MCF 10A (cell line): ENCODE measurements around the gene BRSK2. TPM values are rescaled to one million over a fixed set of nuclear protein-coding genes. Genes with fewer than 3 reads are reported as not detected.

ENCODE experiments used
- BruUV-seq: library from RNA; stranded (reverse); fragments of 400-500 nt; replicated peaks from 2 replicates; lab custom pipeline; 2021; lab: Mats Ljungman, UMichigan
- CTCF ChIA-PET: fragments of 300-600 bp; sonication (Branson Sonifier 250); formaldehyde crosslinking; extraction: SDS; loops from one replicate; lab custom pipeline; 2021; ENCODE audit warnings: antibody characterized with exemption, inconsistent platforms; lab: Yijun Ruan, JAX
- POLR2A ChIA-PET: fragments of 300-600, 350-650 bp; sonication (Branson Sonifier 250); formaldehyde crosslinking; extraction: SDS; loops from one replicate; lab custom pipeline; 2020; ENCODE audit warnings: antibody characterized with exemption, inconsistent platforms; lab: Yijun Ruan, JAX
- DNase-seq: peaks from one replicate; pipeline ENCODE4 v3.0.0-alpha.2; 2018; ENCODE audit not compliant: unreplicated experiment
- H3K27ac Mint-ChIP-seq: one replicate; pipeline ENCODE4 v1.8.0; 2022; ENCODE audit warnings: mild to moderate bottlenecking, low read depth, mixed read lengths; ENCODE audit not compliant: unreplicated experiment
- H3K27me3 Mint-ChIP-seq: one replicate; pipeline ENCODE4 v1.8.0; 2022; ENCODE audit warnings: mixed read lengths; ENCODE audit not compliant: insufficient read depth, unreplicated experiment
- H3K36me3 Mint-ChIP-seq: one replicate; pipeline ENCODE4 v1.8.0; 2022; ENCODE audit warnings: mild to moderate bottlenecking, moderate library complexity, mixed read lengths; ENCODE audit not compliant: insufficient read depth, unreplicated experiment
- H3K4me1 Mint-ChIP-seq: one replicate; pipeline ENCODE4 v1.8.0; 2022; ENCODE audit warnings: mixed read lengths; ENCODE audit not compliant: insufficient read depth, unreplicated experiment
- H3K4me3 Mint-ChIP-seq: one replicate; pipeline ENCODE4 v1.8.0; 2022; ENCODE audit warnings: mild to moderate bottlenecking, moderate library complexity, mixed read lengths; ENCODE audit not compliant: unreplicated experiment
- H3K9me3 Mint-ChIP-seq: one replicate; pipeline ENCODE4 v1.8.0; 2022; ENCODE audit warnings: mixed read lengths; ENCODE audit not compliant: unreplicated experiment
- CTCF ChIP-seq: fragments of 200-600 bp; IDR thresholded peaks from one replicate; pipeline ENCODE4 v1.8.0; 2022; ENCODE audit warnings: antibody characterized with exemption, mild to moderate bottlenecking; ENCODE audit not compliant: unreplicated experiment
- intact Hi-C: fragments of 100-400 bp; cut with micrococcal nuclease; formaldehyde crosslinking; loops from 2 replicates; pipeline ENCODE4 v1.14.1; 2022
- total RNA-seq: library from RNA; stranded (reverse); gene quantifications from 2 replicates; pipeline ENCODE4 v1.2.3, GENCODE V29; 2022

BRSK2 gene
- total RNA-seq, 1 experiment from 2014 or later: 0.44 TPM

- peaks cover 67% of the 10 kb centered on the region for H3K36me3 Mint-ChIP-seq
- no peak for DNase-seq
- intact Hi-C loops: no loop called here
- BruUV-seq: no TSS peak
- TF ChIP-seq CTCF: no peak
- H3K27ac Mint-ChIP-seq: no peak overlapping the region
- H3K9me3 Mint-ChIP-seq: no peaks in the 10 kb centered on the region
- H3K4me1 Mint-ChIP-seq: no peaks in the 10 kb centered on the region
- CTCF ChIA-PET: interaction anchor here (1.1 kb wide), 1 partner anchor 28 kb away, joined by 3 read pairs; no protein-coding TSS in a partner anchor
- no peak overlapping the region for H3K4me3 Mint-ChIP-seq
- POLR2A ChIA-PET: interaction anchor here (0.7 kb wide), 1 partner anchor 11 kb away, joined by 3 read pairs; no protein-coding TSS in a partner anchor
- H3K27me3 Mint-ChIP-seq: no peaks in the 10 kb centered on the region
Observed at GRCh38 chr11:1476940-1477736, 87.4 kb downstream of the BRSK2 start.

- DNase-seq: no peak
- Mint-ChIP-seq H3K36me3 (peaks cover 67% of the 10 kb centered on the region), H3K4me1 (no peaks in the 10 kb centered on the region), H3K27me3 (no peaks in the 10 kb centered on the region), H3K27ac (no peak overlapping the region), H3K9me3 (no peaks in the 10 kb centered on the region), H3K4me3 (no peak overlapping the region)
- intact Hi-C loops: no loop called here
- ChIA-PET POLR2A (interaction anchor here (0.7 kb wide), 1 partner anchor 11 kb away, joined by 3 read pairs; no protein-coding TSS in a partner anchor), CTCF (interaction anchor here (1.1 kb wide), 1 partner anchor 28 kb away, joined by 3 read pairs; no protein-coding TSS in a partner anchor)
- no TSS peak for BruUV-seq
- TF ChIP-seq CTCF: no peak
Observed at GRCh38 chr11:1478011-1478410, 88.3 kb downstream of the BRSK2 start.

GRCh38 chr11:1478544-1478943, 88.8 kb downstream of the BRSK2 start:
- Mint-ChIP-seq H3K27me3 (no peaks in the 10 kb centered on the region), H3K9me3 (no peaks in the 10 kb centered on the region), H3K27ac (no peak overlapping the region), H3K36me3 (peaks cover 64% of the 10 kb centered on the region), H3K4me3 (no peak overlapping the region), H3K4me1 (no peaks in the 10 kb centered on the region)
- intact Hi-C loops: no loop called here
- ChIA-PET POLR2A (no interaction called here), CTCF (interaction anchor here (0.9 to 1.1 kb wide), 2 partner anchors 27 to 97 kb away, joined by 3 read pairs; no protein-coding TSS in a partner anchor)
- no TSS peak for BruUV-seq
- no peak for TF ChIP-seq CTCF
- no peak for DNase-seq

- CTCF ChIA-PET: interaction anchor here (0.9 kb wide), 1 partner anchor 96 kb away, joined by 3 read pairs; no protein-coding TSS in a partner anchor
- no peak overlapping the region for H3K27ac Mint-ChIP-seq
- no TSS peak for BruUV-seq
- H3K4me1 Mint-ChIP-seq: no peaks in the 10 kb centered on the region
- intact Hi-C loops: no loop called here
- no peaks in the 10 kb centered on the region for H3K27me3 Mint-ChIP-seq
- peaks cover 58% of the 10 kb centered on the region for H3K36me3 Mint-ChIP-seq
- no peak overlapping the region for H3K4me3 Mint-ChIP-seq
- H3K9me3 Mint-ChIP-seq: no peaks in the 10 kb centered on the region
- TF ChIP-seq CTCF: no peak
- POLR2A ChIA-PET: no interaction called here
- no peak for DNase-seq
Observed at GRCh38 chr11:1479006-1479677, 89.4 kb downstream of the BRSK2 start.
